PFSK-1 (cell line): ENCODE results near the gene BRIP1.

ENCODE experiments used
- POLR2AphosphoS5 ChIP-seq: IDR thresholded peaks from 2 replicates; pipeline ENCODE4 v1.6.1; 2012; ENCODE audit warnings: low read depth, mild to moderate bottlenecking, control low read depth, low read length, moderate library complexity
- REST ChIP-seq, 2 experiments: IDR thresholded peaks; 2 replicates each; pipeline versions ENCODE4 v1.6.1 to v1.8.0; 2011 to 2012; ENCODE audit warnings: low read depth in 2 of 2, low read length in 2 of 2, control low read depth in 1 of 2, inconsistent platforms in 1 of 2, mild to moderate bottlenecking in 1 of 2, moderate library complexity in 1 of 2; ENCODE audit not compliant: insufficient read depth in 1 of 2
- SIN3A ChIP-seq: IDR thresholded peaks from 2 replicates; pipeline ENCODE4 v1.6.1; 2012; ENCODE audit warnings: mild to moderate bottlenecking, low read length, moderate library complexity, borderline replicate concordance; ENCODE audit not compliant: insufficient read depth
- TAF1 ChIP-seq: IDR thresholded peaks from 2 replicates; pipeline ENCODE4 v1.6.1; 2012; ENCODE audit warnings: low read length, control low read depth, borderline replicate concordance; ENCODE audit not compliant: insufficient read depth

- no peak for TF ChIP-seq POLR2AphosphoS5
- no peak for TF ChIP-seq REST (IDR thresholded peaks at IDR 0.05; ENCODE audit: insufficient read depth in 1 of 2, low read depth in 2 of 2, low read length in 2 of 2)
- TF ChIP-seq TAF1, result no peak
- no peak for TF ChIP-seq SIN3A
Observed at GRCh38 chr17:61880589-61881102, 17.3 kb upstream of the BRIP1 start.
